ENCODE measurements around the gene ST8SIA5. TPM values are rescaled to one million over a fixed set of nuclear protein-coding genes. Genes with fewer than 3 reads are reported as not detected.

ST8SIA5 gene
- total and polyA plus RNA-seq, 9 of the 15 experiments (the other 6 are each of a cell fraction or from before 2014, with no cell fraction given), result 0.03 to 0.33 (median 0.06) TPM; not detected in 5

DNA sequence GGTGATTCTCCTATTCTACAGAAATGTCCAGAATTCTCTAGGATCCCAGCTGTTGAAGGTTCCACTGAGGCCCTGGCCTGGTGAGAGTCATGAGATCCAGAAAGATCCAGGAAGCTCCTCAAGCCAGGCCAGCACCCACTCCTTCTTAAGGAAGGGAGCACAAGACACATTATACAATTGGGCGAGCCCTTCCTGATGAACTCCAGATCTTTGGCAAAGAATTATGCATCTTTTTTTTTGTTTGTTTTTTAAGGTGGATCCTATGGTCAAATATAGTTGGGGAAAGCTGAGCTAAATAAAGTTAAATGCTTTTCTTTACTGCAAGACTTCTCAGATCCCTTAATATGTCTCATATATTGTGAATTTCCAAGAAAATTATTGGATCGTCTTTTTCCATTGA lies 62.9 kb downstream of the ST8SIA5 start:
- FAIRE-seq, result no peak
- H3K36me3 ChIP-seq (ENCODE audit: control insufficient read depth, insufficient read depth, low read length), result no peaks in the 10 kb centered on the region
- H2AFZ ChIP-seq (ENCODE audit: low read depth, low read length), result no peak overlapping the region
- TF ChIP-seq ZNF12 (CRISPR knock-in tag; IDR thresholded peaks at IDR 0.05), result no peak
- TF ChIP-seq RAD21 (CRISPR knock-in tag; conservative IDR thresholded peaks at IDR 0.05 in 1 of 2, IDR thresholded peaks at IDR 0.05 in 1 of 2), result no peak
- TF ChIP-seq, protein P1, sequence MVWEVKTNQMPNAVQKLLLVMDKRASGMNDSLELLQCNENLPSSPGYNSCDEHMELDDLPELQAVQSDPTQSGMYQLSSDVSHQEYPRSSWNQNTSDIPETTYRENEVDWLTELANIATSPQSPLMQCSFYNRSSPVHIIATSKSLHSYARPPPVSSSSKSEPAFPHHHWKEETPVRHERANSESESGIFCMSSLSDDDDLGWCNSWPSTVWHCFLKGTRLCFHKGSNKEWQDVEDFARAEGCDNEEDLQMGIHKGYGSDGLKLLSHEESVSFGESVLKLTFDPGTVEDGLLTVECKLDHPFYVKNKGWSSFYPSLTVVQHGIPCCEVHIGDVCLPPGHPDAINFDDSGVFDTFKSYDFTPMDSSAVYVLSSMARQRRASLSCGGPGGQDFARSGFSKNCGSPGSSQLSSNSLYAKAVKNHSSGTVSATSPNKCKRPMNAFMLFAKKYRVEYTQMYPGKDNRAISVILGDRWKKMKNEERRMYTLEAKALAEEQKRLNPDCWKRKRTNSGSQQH (CRISPR knock-in tag; IDR thresholded peaks at IDR 0.05), result no peak
- no peak for TF ChIP-seq SRSF7 (optimal IDR thresholded peaks at IDR 0.05; ENCODE audit: low read depth, low read length)
- TF ChIP-seq KDM2B (CRISPR knock-in tag; IDR thresholded peaks at IDR 0.05), result no peak
- TF ChIP-seq ZNF76 (CRISPR knock-in tag; IDR thresholded peaks at IDR 0.05; ENCODE audit: borderline replicate concordance), result no peak
- TF ChIP-seq ZNF174 (CRISPR knock-in tag; IDR thresholded peaks at IDR 0.05), result no peak
- TF ChIP-seq, protein P2, sequence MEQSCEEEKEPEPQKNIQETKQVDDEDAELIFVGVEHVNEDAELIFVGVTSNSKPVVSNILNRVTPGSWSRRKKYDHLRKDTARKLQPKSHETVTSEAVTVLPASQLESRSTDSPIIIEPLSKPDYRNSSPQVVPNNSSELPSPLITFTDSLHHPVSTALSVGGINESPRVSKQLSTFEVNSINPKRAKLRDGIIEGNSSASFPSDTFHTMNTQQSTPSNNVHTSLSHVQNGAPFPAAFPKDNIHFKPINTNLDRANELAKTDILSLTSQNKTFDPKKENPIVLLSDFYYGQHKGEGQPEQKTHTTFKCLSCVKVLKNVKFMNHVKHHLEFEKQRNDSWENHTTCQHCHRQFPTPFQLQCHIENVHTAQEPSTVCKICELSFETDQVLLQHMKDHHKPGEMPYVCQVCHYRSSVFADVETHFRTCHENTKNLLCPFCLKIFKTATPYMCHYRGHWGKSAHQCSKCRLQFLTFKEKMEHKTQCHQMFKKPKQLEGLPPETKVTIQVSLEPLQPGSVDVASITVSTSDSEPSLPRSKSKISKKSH (CRISPR knock-in tag; IDR thresholded peaks at IDR 0.05), result no peak
- no peak for TF ChIP-seq HNRNPLL (IDR thresholded peaks at IDR 0.05; ENCODE audit: low read depth, low read length, poor library complexity, severe bottlenecking)
- H4K20me1 ChIP-seq (replicated peaks; ENCODE audit: control insufficient read depth, insufficient read depth, low read length), result no peaks in the 10 kb centered on the region
- no TSS peak for BruUV-seq (replicated peaks)
- H3K4me1 ChIP-seq (replicated peaks in 1 of 2; ENCODE audit: control insufficient read depth in 2 of 2, insufficient read depth in 2 of 2, low read length in 2 of 2), result no peaks in the 10 kb centered on the region
- ChIA-PET POLR2A (no interaction called here), CTCF (ENCODE audit: low intra/inter-chr PET ratio) (no interaction called here)
- no peaks in the 10 kb centered on the region for H3K9me1 ChIP-seq (ENCODE audit: control insufficient read depth, insufficient read depth, low read length)
- in situ Hi-C loops (cut with MboI) (no loop called here), intact Hi-C loops (cut with micrococcal nuclease) (no loop called here)
- no peak overlapping the region for H3K4me2 ChIP-seq (ENCODE audit: insufficient read depth, low read length)
- H3K27ac ChIP-seq (ENCODE audit: extremely low read depth, low read depth, low read length), result no peak overlapping the region
- H3K4me3 ChIP-seq, result no peak overlapping the region
- 14% methylated on average over 2 of the region's 2 CpGs for WGBS (ENCODE audit: insufficient coverage, low coverage, missing lambda C conversion rate)
- H3K27me3 ChIP-seq (ENCODE audit: control insufficient read depth in 2 of 2, insufficient read depth in 2 of 2, low read length in 2 of 2), result peaks cover 0 to 4% of the 10 kb centered on the region in 2 experiments; a peak in 1 of 5 replicates
- ATAC-seq, result no peak
- H3K9ac ChIP-seq (ENCODE audit: insufficient read depth in 1 of 2, low read depth in 2 of 2, low read length in 2 of 2), result no peak overlapping the region
- H3K79me2 ChIP-seq (ENCODE audit: control insufficient read depth, insufficient read depth, low read length), result no peaks in the 10 kb centered on the region
- no peak for DNase-seq (ENCODE audit: extremely low read depth in 1 of 4, low spot score in 3 of 4)
- no peaks in the 10 kb centered on the region for H3K9me3 ChIP-seq (replicated peaks; ENCODE audit: control insufficient read depth, insufficient read depth, low read depth, low read length)
